Measurements from ENCODE around the gene OR6C4.

DNA sequence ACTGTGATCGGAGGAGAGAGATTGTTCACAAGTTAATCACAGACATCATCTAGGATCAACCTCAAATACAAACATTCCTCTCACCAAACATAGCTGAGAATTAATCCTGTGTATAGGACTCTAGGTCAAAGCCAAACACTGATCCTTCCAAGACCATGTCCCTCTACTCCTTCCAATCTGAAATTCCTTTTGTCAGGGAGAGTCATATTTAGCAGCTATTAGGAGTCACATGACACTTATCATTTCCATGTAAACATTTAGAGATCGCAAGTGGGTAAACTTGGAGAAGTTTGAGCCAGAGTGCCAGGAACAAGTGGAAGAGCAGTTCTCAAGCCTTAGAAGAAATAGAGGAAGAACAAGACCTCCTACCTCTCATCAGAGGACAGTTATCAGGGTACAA lies 36.4 kb downstream of the OR6C4 start:
- TF ChIP-seq, protein P1, sequence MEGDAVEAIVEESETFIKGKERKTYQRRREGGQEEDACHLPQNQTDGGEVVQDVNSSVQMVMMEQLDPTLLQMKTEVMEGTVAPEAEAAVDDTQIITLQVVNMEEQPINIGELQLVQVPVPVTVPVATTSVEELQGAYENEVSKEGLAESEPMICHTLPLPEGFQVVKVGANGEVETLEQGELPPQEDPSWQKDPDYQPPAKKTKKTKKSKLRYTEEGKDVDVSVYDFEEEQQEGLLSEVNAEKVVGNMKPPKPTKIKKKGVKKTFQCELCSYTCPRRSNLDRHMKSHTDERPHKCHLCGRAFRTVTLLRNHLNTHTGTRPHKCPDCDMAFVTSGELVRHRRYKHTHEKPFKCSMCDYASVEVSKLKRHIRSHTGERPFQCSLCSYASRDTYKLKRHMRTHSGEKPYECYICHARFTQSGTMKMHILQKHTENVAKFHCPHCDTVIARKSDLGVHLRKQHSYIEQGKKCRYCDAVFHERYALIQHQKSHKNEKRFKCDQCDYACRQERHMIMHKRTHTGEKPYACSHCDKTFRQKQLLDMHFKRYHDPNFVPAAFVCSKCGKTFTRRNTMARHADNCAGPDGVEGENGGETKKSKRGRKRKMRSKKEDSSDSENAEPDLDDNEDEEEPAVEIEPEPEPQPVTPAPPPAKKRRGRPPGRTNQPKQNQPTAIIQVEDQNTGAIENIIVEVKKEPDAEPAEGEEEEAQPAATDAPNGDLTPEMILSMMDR (IDR thresholded peaks at IDR 0.05), result no peak
- TF ChIP-seq POLR2A (IDR thresholded peaks at IDR 0.05), result no peak

All from thyroid gland (tissue), 4 donors.